Measurements from ENCODE around the gene JAML.

DNA sequence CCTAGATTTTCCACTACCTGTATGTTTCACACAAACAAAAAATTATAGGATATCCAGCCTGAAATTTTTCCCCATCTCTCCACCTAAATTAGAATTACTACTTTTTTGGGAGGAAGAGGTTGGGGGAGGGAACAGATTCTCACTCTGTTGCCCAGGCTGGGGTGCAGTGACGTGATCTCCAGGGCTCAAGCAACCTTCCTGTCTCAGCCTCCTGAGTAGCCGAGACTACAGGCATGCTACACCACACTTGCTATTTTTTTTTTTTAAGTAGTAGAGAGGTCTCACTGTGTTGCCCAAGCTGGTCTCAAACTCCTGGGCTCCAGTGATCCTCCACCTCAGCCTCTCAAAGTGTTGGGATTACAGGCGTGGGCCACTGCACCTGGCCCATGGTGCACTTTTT, 9.5 kb downstream of the JAML start:
- TF ChIP-seq EZH2 (IDR thresholded peaks at IDR 0.05) (no peak), POLR2AphosphoS5 (IDR thresholded peaks at IDR 0.05; ENCODE audit: borderline replicate concordance, low read depth, low read length) (no peak), FOXP2 (optimal IDR thresholded peaks at IDR 0.05; ENCODE audit: control extremely low read depth, extremely low read length, insufficient read depth) (no peak)

All from SK-N-MC (cell line).